ENCODE measurements around the gene ZNF557. TPM values are rescaled to one million over a fixed set of nuclear protein-coding genes. Genes with fewer than 3 reads are reported as not detected.
A peak's percentile ranks its signal among the peaks of the same experiment; 100 is the strongest.
"Not testable (repeated sequence)": the region's sequence is repeated elsewhere in the genome, so short reads cannot be mapped to it uniquely, and the experiment has no call there.

The ZNF557 gene
- total RNA-seq, 4 donors from 2014 or later: 5.7 to 12.6 (median 8.4) TPM

DNA sequence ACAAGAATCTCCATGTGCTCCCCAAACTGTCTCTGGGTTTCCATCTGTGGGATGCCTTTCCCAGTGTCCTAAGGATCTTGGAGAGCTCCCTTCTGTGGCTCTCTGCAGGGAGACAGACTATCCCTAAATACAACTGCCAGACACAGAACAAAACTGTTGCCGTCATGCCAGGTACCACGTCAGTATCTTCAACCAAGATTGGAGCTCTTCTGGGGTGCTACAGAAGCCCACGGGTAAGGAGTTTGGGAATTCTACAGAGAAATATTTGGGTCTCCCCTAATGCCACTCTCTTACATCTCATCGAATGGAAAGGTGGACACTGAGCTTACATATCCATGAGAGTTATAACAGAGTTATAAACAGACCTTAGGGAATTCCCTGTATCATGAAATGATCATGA lies 6.2 kb upstream of the ZNF557 start:
- DNase-seq (ENCODE audit: low spot score) (no peak), ATAC-seq (ENCODE audit: low FRiP score) (no peak)
- no peak for TF ChIP-seq CTCF (IDR thresholded peaks at IDR 0.05)

DNA sequence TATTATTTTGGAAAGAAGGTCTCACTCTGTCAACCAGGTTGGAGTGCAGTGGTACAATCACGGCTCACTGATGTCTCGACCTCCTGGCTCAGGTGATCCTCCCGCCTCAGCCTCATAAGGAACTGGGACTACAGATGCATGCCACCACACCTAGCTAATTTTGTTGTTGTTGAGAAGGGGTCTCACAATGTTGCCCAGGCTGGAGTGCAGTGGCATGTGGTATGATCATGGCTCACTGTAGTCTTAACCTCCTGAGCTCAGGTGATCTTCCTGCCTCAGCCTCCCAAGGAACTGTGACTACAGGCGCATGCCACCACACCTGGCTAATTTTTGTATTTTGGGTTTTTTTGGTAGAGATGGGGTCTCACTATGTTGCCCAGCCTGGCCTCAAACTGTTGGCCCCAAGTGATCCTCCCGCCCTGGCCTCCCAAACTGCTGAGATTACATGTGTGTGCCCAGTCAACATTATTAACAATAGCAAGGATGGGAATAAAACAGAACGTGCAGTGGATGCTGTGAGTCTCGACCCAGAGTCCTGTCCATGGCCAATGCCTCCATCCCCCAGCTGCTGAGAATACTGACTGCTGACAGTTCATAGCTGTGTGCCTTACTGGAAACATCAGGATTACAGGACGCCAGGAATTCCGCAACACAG lies 5.6 kb upstream of the ZNF557 start:
- DNase-seq (ENCODE audit: low spot score) (no peak), ATAC-seq (ENCODE audit: low FRiP score) (no peak)
- no peak for TF ChIP-seq CTCF (IDR thresholded peaks at IDR 0.05)

DNA sequence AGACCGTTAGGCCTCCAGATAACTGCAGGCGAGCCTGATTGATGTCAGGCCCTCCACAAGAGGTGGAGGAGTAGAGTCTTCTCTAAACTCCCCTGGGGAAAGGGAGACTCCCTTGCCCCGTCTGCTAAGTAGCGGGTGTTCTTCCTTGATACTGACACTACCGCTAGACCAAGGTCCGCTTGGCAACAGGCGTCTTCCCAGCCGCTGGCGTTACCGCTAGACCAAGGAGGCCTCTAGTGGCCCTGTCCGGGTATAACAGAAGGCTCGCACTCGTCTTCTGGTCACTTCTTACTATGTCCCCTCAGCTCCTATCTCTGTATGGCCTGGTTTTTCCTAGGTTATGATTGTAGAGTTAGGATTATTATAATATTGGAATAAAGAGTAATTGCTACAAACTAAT lies 2.4 kb upstream of the ZNF557 start:
- not testable (repeated sequence) for DNase-seq (ENCODE audit: low spot score); ATAC-seq (ENCODE audit: low FRiP score)

DNA sequence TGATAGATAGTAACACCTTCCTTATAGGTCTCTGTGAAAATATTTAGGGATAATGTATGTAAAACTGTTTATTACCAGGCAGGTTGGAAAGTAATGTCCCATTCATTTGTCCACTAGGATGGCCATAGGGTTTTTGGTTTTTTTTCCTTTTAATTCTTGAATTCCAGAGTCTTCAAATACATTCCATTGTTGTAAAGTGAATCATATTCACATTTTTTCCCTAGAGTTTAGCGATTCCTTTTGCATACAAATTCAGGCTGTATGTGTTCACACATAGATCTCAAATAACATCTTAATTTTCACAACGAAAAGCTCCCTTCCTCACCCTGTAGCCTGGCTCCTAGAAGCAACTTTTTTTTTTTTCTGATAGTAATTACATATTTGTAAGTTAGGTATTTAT lies 1.8 kb upstream of the ZNF557 start:
- ATAC-seq (ENCODE audit: low FRiP score) (no peak), DNase-seq (ENCODE audit: low spot score) (no peak)
- no peak for TF ChIP-seq CTCF (IDR thresholded peaks at IDR 0.05)

DNA sequence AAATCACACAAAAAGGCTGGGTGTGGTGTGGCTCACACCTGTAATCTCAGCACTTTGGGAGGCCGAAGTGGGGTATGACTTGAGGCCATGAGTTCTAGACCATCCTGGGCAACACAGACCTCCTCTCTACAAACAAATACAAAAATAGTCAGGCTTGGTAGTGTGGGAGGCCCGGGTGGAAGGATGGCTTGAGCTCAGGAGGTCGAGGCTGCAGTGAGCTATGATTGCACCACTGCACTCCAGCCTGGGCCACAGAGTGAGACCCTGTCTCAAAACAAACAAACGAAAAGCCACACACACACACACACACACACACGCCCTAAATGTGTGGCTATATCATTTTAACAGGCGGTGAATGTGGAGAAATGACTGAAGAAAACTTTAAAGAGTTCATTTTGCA lies 904 bp upstream of the ZNF557 start:
- no peak for DNase-seq (ENCODE audit: low spot score)
- ATAC-seq (ENCODE audit: low FRiP score): no peak

GRCh38 chr19:7069904-7070226 lies 362 bp downstream of the ZNF557 start:
- DNase-seq (ENCODE audit: low spot score) (no peak), ATAC-seq (ENCODE audit: low FRiP score) (peak; percentile 2)
- no peak for TF ChIP-seq CTCF (IDR thresholded peaks at IDR 0.05)

More for the DNA sequence above, 904 bp upstream of the ZNF557 start:
- TF ChIP-seq CTCF (IDR thresholded peaks at IDR 0.05): no peak

- ATAC-seq (ENCODE audit: low FRiP score): no peak
- no peak for TF ChIP-seq CTCF (IDR thresholded peaks at IDR 0.05)
- no peak for DNase-seq (ENCODE audit: low spot score)
Measured at GRCh38 chr19:7072541-7072940, 3.0 kb downstream of the ZNF557 start.

Data from omental fat pad (tissue), 4 donors.